ENCODE results near the gene ARMCX2.
"Not testable (repeated sequence)": the region's sequence is repeated elsewhere in the genome, so short reads cannot be mapped to it uniquely, and the experiment has no call there.

ARMCX2 gene

GRCh38 chrX:101659601-101660063 lies at the start of gene ARMCX2:
Gene ARMCX2 (minus strand): TSS chrX:101659850. CDS start chrX:101657588, 2,262 bp downstream.
- DNase-seq: peak; percentile 31

GRCh38 chrX:101709384-101709783 lies 49.7 kb upstream of the ARMCX2 start:
- no peak for DNase-seq

- no peak for DNase-seq
These were observed 48.5 kb upstream of the ARMCX2 start for GRCh38 chrX:101708163-101708562.

DNA sequence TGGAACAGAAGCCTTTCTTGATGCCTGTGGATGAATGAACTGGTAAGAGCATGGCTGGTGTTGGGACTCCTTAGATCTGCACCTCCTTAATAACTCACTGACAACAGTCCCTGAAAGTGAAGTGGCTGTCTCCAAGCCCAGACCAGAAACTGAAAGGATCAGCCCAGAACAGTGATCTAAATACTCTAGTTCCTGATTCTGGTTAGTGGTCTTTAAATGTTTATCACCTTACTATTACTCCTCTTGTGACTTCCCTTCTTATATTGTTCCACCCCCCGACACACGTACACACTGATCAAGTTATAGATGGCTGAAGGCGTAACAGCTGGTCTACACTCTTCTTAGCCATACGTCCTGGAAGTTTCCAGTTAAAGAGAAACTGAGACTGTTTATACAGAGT lies 33.8 kb upstream of the ARMCX2 start:
- DNase-seq: no peak

DNA sequence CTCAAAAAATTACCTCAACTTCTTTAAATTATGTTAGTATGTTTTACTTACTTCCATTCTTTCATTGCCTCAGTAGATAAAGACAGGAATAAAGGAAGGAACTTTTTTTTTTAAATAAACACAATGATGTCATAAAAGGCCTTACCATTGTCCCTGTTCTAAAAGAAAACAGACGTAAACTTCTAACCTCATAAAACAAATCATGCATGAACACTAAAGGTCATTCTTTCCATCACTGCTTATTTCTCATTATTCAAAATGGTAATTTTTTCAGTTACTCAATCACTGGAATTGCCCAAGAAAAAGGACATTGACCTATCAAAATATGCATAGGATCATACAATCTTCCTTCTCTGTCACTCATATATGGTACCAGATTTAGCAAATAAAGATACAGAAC lies 32.2 kb upstream of the ARMCX2 start:
- DNase-seq: no peak

- no peak for DNase-seq
These were observed 26.9 kb upstream of the ARMCX2 start for GRCh38 chrX:101686574-101686973.

- DNase-seq: no peak
These were observed 26.3 kb upstream of the ARMCX2 start for GRCh38 chrX:101685923-101686322.

GRCh38 chrX:101682723-101683122 lies 23.1 kb upstream of the ARMCX2 start:
- no peak for DNase-seq

DNA sequence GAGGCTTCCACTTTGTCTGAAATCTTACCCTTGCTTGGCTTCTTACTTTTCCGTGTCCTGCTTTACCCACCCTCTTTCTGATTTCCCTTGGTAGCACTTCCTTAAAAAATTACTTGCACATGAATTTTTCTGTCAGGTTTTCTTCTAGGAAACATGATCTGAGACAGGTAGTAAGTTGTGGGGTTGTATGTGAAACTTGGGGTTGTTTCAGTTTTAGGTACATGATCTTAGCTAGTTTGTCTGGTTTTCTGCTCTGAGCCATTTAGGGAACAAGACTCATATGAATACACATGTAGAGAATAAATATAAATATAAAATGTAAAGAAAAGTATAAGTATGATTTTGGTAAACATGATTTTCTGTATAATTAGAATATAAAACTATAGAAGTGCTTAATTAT lies 17.4 kb upstream of the ARMCX2 start:
- no peak for DNase-seq

- no peak for DNase-seq
These were observed 16.9 kb upstream of the ARMCX2 start for GRCh38 chrX:101676571-101676970.

GRCh38 chrX:101668143-101668542 lies 8.5 kb upstream of the ARMCX2 start:
- no peak for DNase-seq

- DNase-seq: peak; percentile 44
These were observed 774 bp downstream of the ARMCX2 start for GRCh38 chrX:101658661-101659491.

DNA sequence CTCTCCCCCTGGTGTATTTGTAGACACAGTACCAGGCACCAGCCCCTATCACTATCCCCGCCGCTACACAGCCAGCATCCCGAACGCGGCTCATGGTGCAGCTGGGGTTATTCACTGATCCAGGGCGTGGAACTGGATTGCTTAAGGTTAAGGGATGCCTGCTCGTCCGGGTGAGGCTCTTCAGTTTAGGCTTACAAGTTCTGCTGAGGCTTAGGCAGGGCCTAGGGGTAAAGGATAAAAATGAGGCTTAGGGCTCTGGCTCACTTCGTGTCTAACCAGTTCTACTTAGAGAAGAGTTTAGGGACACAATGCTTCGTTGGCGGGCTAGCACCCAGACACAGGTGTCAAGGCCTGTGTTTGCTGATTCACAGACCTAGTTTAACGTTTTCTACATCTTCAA lies 2.2 kb downstream of the ARMCX2 start:
- no peak for DNase-seq

DNA sequence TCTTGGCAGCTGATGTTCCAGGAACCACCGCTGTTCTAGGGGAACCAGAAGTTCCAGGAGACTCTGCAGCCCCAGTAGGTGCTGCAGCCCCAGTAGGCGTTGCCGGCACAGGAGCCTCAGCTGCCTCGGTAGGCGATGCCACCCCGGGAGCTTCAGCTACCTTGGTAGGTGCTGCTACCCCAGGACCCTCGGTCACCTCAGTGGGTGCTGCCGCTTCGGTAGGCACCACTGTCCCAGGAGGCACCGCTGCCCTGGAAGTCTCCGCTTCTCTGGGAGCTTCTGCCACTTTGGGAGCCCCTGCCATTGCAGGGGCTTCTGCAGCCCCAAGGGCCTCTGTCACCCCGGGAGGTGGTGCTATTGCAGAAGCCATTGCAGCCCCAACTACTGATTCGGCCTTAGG lies 2.8 kb downstream of the ARMCX2 start:
- DNase-seq: no peak

GRCh38 chrX:101655534-101655933 lies 4.1 kb downstream of the ARMCX2 start:
- no peak for DNase-seq

- DNase-seq: not testable (repeated sequence)
These were observed 11.9 kb downstream of the ARMCX2 start for GRCh38 chrX:101647716-101648115.

DNA sequence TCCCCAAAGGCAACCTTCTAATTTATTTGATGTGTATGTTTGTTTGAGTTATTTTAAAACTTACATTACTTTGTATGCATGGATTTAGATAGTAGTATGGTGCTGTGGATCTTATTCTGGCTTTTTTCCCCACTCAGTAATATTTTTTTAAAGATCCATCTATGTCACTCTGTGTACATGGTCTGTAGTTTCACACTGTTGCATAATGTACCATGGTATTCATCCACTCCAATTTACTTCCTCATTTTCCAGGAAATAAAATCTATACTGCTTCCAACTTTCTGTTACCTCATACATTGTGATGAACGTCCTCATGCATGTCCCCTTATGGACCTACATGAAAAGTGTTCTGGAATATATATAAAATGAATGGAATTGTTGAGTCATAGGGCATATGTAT lies 17.6 kb downstream of the ARMCX2 start:
- DNase-seq: no peak

GRCh38 chrX:101639583-101639982 lies 20.1 kb downstream of the ARMCX2 start:
- DNase-seq: no peak

DNA sequence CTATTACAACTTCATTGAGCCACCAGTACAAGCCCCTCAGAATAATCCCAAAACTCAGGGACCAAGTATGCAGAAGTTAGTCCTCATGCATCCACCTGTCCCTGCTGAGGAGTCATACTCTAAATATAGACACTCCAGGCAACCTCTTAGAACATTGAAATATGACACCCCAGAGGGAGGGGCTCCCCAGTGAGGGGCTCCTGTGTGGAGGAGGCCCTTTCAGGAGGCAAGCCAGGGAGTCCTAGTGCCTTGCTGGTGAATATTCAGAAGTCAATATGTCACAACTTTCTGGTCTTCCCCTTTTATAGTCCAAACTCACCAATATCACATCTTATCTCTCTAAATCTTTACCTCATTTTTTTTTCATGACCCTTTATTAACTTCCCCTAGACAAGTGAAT lies 40.3 kb downstream of the ARMCX2 start:
- DNase-seq: no peak

- DNase-seq: peak; percentile 86
These were observed 42.1 kb downstream of the ARMCX2 start, which contains the start of gene ARMCX6 for GRCh38 chrX:101617211-101618191. Gene ARMCX6 (minus strand): TSS chrX:101618000. CDS start chrX:101616620, 1,380 bp downstream.

DNA sequence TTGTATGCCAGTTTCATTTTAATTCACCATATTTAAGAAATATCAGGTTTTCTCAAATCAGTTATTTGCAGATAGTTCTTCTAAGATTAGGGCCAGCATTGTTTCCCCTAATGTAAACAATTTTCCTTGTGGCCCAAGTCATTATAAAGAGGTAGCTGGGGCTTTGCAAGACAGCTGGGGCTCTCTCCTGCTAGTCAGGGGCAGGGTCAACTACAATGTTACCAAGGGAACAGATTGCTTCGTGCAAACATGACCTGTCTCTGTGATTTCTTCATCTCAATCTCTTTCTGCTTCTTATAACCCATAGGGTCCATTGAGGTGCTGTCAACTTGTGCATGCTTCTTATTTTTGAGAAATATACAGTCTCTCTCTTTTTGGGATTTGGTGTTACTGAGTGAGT lies 53.9 kb downstream of the ARMCX2 start:
- no peak for DNase-seq

All from CD4-positive, alpha-beta T cell treated with Interleukin-15 for 1 hour (primary cell).